GM12872 (cell line): Measurements from ENCODE around the gene HDAC11.

Experiments used
- CTCF ChIP-seq: IDR thresholded peaks from 3 replicates; pipeline ENCODE4 v1.5.1; 2011; ENCODE audit warnings: low read depth, mild to moderate bottlenecking, low read length, moderate library complexity; ENCODE audit not compliant: insufficient read depth

Gene HDAC11

GRCh38 chr3:13532631-13533030 lies 52.5 kb downstream of the HDAC11 start:
- no peak for TF ChIP-seq CTCF

- no peak for TF ChIP-seq CTCF
Observed at GRCh38 chr3:13533885-13534301, 53.8 kb downstream of the HDAC11 start.

- no peak for TF ChIP-seq CTCF
Observed at GRCh38 chr3:13535526-13535875, 55.4 kb downstream of the HDAC11 start.

- TF ChIP-seq CTCF: no peak
Observed at GRCh38 chr3:13535905-13536304, 55.8 kb downstream of the HDAC11 start.

GRCh38 chr3:13536432-13536831 lies 56.3 kb downstream of the HDAC11 start:
- TF ChIP-seq CTCF: no peak

- no peak for TF ChIP-seq CTCF
Observed at GRCh38 chr3:13536832-13537231, 56.7 kb downstream of the HDAC11 start.

GRCh38 chr3:13537244-13537908 lies 57.3 kb downstream of the HDAC11 start:
- no peak for TF ChIP-seq CTCF
